ENCODE data around the gene MNX1. TPM values are rescaled to one million over a fixed set of nuclear protein-coding genes. Genes with fewer than 3 reads are reported as not detected.

Gene MNX1
- total RNA-seq, 1 donor: not detected

- DNase-seq (ENCODE audit: low read depth): no peak
- no peak overlapping the region for H3K4me3 ChIP-seq (ENCODE audit: low read depth, low read length)
- no peak for TF ChIP-seq CTCF (IDR thresholded peaks at IDR 0.05; ENCODE audit: insufficient read depth, low read depth, low read length)
Observed at GRCh38 chr7:157054927-157055326, 44.5 kb upstream of the MNX1 start.

DNA sequence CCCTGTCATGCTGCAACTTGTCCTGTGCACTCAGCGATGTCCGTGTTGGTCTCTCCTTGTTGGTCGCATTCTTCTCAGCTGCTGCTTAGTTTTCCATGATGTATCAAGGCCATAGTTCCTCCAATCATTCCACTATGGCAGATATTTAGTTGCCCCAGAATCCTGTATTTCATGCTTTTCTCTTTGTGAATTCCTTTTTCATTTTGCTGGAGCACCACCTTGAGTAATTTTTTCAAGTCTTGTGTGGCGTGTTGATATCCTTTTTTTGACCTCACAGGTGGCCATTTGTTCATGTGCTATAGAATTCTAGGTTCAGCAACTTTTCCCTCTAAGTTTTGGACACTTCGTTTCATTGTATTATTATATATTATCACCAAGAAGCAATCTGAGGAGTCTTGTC is 42.7 kb upstream of the MNX1 start:
- DNase-seq (ENCODE audit: low read depth): no peak
- H3K4me3 ChIP-seq (ENCODE audit: low read depth, low read length): no peak overlapping the region
- no peak for TF ChIP-seq CTCF (IDR thresholded peaks at IDR 0.05; ENCODE audit: insufficient read depth, low read depth, low read length)

DNA sequence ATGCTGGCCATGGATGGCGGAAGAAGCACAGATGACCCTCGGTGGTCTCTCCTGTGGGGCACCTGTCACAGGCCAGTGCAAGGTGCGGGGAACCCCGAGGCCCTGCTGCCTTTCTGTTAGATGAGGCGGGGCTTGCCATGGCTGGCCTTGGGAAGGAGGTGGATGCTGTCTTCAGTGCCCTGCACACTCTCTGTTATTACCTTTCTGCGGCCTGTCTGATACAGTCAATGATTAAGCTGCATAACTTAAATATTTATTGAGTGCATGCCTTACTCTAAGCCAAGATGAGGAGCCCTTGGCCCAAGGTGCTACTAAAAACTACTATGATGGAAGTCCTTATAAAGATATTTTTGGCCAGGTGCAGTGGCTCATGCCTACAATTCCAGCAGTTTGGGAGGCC is 36.7 kb upstream of the MNX1 start:
- H3K4me3 ChIP-seq (ENCODE audit: low read depth, low read length): no peak overlapping the region
- no peak for DNase-seq (ENCODE audit: low read depth)
- TF ChIP-seq CTCF (IDR thresholded peaks at IDR 0.05; ENCODE audit: insufficient read depth, low read depth, low read length): no peak

GRCh38 chr7:157046681-157047080 is 36.2 kb upstream of the MNX1 start:
- no peak for DNase-seq (ENCODE audit: low read depth)
- no peak for TF ChIP-seq CTCF (IDR thresholded peaks at IDR 0.05; ENCODE audit: insufficient read depth, low read depth, low read length)
- no peak overlapping the region for H3K4me3 ChIP-seq (ENCODE audit: low read depth, low read length)

DNA sequence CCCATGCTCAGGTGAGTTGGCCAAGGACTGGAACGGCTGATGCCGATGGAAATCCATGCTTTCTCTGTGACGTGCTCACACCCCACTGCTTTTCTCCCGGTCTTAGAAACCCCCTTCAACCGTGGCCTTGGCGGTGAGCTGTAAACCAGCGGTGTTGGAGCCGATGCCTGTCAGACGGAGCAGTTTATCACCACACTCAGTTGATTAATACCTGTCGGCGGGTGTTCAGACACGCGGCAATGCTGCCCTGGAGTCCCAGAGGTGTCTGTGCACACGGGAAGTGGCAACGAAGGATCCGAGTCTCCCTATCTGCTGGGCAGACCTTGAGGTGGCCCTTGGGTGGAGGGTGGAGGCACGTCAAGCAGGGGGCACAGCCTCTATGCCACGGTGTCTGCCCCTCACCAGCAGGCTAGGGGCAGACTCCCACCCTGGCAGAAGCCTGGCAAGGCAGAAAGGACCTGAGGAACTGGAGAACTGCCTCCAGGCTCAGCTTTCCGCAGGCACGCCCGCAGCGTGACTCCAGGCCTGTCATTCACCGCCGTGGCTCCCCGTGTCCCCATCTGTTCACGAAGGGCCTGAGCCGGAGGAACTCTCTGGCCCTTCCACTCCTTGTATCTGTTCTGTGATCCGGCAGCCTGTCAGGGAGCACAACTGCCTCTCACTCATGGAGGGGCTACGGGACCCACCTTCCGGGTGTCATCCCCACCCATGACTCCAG is 34.6 kb upstream of the MNX1 start:
- DNase-seq (ENCODE audit: low read depth): no peak
- no peak for TF ChIP-seq CTCF (IDR thresholded peaks at IDR 0.05; ENCODE audit: insufficient read depth, low read depth, low read length)
- H3K4me3 ChIP-seq (ENCODE audit: low read depth, low read length): no peak overlapping the region

DNA sequence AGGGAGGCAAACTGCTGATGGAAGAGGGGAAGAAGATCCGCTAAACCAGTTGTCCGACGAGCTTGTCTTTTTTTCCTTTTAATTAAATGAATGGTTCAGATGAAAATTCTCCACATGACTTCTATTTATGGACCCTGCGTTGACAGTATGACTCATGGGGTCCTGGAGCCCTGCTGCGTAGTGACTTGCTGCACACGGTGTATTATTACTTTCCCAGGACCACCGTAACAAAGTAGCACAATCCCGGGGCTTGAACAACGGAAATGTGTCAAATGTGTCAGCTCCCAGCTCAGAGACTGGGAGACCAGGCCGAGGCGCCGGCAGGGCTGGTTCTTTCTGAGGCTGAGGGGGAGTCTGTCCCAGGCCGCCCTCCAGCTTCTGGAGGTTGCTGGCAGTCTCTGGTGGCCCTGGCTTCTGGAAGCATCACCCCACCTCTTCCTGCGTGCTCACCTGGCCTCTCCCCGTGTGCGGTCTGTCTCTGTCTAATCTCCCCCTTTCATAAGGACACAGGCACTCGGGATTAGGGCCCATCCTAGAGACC is 33.8 kb upstream of the MNX1 start:
- no peak for TF ChIP-seq CTCF (IDR thresholded peaks at IDR 0.05; ENCODE audit: insufficient read depth, low read depth, low read length)
- no peak overlapping the region for H3K4me3 ChIP-seq (ENCODE audit: low read depth, low read length)
- DNase-seq (ENCODE audit: low read depth): no peak

DNA sequence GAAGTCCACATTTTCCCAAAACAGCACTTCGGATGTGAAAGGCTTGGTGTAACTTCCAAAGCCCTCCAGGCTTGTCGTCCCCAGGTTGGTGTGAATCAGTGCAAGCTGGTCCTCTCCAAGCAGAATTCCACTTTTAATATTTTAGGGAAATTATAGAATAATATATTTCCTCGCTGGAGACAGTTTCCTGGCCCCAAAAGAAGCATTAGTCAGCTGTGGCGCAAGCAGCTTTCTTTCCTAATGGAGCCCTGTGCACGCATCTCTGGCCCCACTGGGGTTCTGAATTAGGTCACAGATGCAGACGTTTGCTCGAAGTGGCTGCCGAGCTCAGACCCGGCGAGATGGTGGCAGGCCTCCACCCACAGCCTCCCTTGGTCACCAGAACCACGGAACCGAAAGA is 33.3 kb upstream of the MNX1 start:
- peak; percentile 25 for DNase-seq (ENCODE audit: low read depth)
- TF ChIP-seq CTCF (IDR thresholded peaks at IDR 0.05; ENCODE audit: insufficient read depth, low read depth, low read length): no peak
- H3K4me3 ChIP-seq (ENCODE audit: low read depth, low read length): no peak overlapping the region

Measured in fibroblast of villous mesenchyme (primary cell).